Measurements from ENCODE around the gene PLIN3. TPM values are rescaled to one million over a fixed set of nuclear protein-coding genes. Genes with fewer than 3 reads are reported as not detected.
A peak's percentile ranks its signal among the peaks of the same experiment; 100 is the strongest.
"Not testable (repeated sequence)": the region's sequence is repeated elsewhere in the genome, so short reads cannot be mapped to it uniquely, and the experiment has no call there.

PLIN3 gene
- total RNA-seq, 2 experiments from 2014 or later, result 36.6 to 37.7 TPM

- H3K4me1 Mint-ChIP-seq (ENCODE audit: low read depth), result peaks cover 43% of the 10 kb centered on the region
- CTCF ChIA-PET, result no interaction called here
These were observed 41.9 kb upstream of the PLIN3 start, which contains the start of gene UHRF1 for GRCh38 chr19:4909156-4909896. Gene UHRF1, plus strand, starts transcription at chr19:4909501. Its CDS starts 1,385 bp downstream, at chr19:4910886.

GRCh38 chr19:4908781-4909155 lies 41.3 kb upstream of the PLIN3 start:
- H3K4me3 Mint-ChIP-seq, result peak overlapping the region; percentile 16
- ChIA-PET POLR2A (no interaction called here), CTCF (interaction anchor here (1.0 kb wide), 1 partner anchor 99 kb away, joined by 5 read pairs; no protein-coding TSS in a partner anchor)
- intact Hi-C loops (cut with micrococcal nuclease), result no loop called here
- H3K36me3 Mint-ChIP-seq, result peaks cover 33% of the 10 kb centered on the region
- peaks cover 37% of the 10 kb centered on the region for H3K4me1 Mint-ChIP-seq (ENCODE audit: low read depth)
- no peak for DNase-seq
- no peak overlapping the region for H3K27ac Mint-ChIP-seq
- H3K9me3 Mint-ChIP-seq, result no peaks in the 10 kb centered on the region
- H3K27me3 Mint-ChIP-seq, result no peaks in the 10 kb centered on the region

More at GRCh38 chr19:4909156-4909896, 41.9 kb upstream of the PLIN3 start, which contains the start of gene UHRF1:
- POLR2A ChIA-PET, result no interaction called here
- peaks cover 39% of the 10 kb centered on the region for H3K36me3 Mint-ChIP-seq
- peak; percentile 81 for DNase-seq
- peak within 1 kb of the TSS; percentile 89 for H3K4me3 Mint-ChIP-seq
- intact Hi-C loops (cut with micrococcal nuclease), result no loop called here
- no peaks in the 10 kb centered on the region for H3K9me3 Mint-ChIP-seq
- H3K27ac Mint-ChIP-seq, result peak within 1 kb of the TSS; percentile 71
- no peaks in the 10 kb centered on the region for H3K27me3 Mint-ChIP-seq

GRCh38 chr19:4908360-4908759 lies 40.9 kb upstream of the PLIN3 start:
- ChIA-PET CTCF (interaction anchor here (1.0 kb wide), 1 partner anchor 99 kb away, joined by 5 read pairs; no protein-coding TSS in a partner anchor), POLR2A (interaction anchor here (1.3 kb wide), 1 partner anchor 9 kb away, joined by 4 read pairs; no protein-coding TSS in a partner anchor)
- DNase-seq, result no peak
- H3K4me3 Mint-ChIP-seq, result peak overlapping the region; percentile 16
- peaks cover 33% of the 10 kb centered on the region for H3K4me1 Mint-ChIP-seq (ENCODE audit: low read depth)
- intact Hi-C loops (cut with micrococcal nuclease), result no loop called here
- no peaks in the 10 kb centered on the region for H3K27me3 Mint-ChIP-seq
- no peaks in the 10 kb centered on the region for H3K9me3 Mint-ChIP-seq
- peaks cover 30% of the 10 kb centered on the region for H3K36me3 Mint-ChIP-seq
- H3K27ac Mint-ChIP-seq, result no peak overlapping the region

- Mint-ChIP-seq H3K27ac (no peak overlapping the region), H3K27me3 (no peaks in the 10 kb centered on the region), H3K4me1 (ENCODE audit: low read depth) (peaks cover 19% of the 10 kb centered on the region), H3K9me3 (no peaks in the 10 kb centered on the region), H3K36me3 (peaks cover 16% of the 10 kb centered on the region), H3K4me3 (no peak overlapping the region)
- intact Hi-C loops (cut with micrococcal nuclease), result no loop called here
- CTCF ChIA-PET, result interaction anchor here (1.1 kb wide), 1 partner anchor 97 kb away, joined by 3 read pairs; no protein-coding TSS in a partner anchor
- POLR2A ChIA-PET, result interaction anchor here (1.3 kb wide), 1 partner anchor 10 kb away, joined by 4 read pairs; no protein-coding TSS in a partner anchor
- DNase-seq, result no peak
These were observed 39.5 kb upstream of the PLIN3 start for GRCh38 chr19:4906963-4907362.

- no peak for DNase-seq
- intact Hi-C loops (cut with micrococcal nuclease), result no loop called here
- POLR2A ChIA-PET, result no interaction called here
- Mint-ChIP-seq H3K36me3 (no peaks in the 10 kb centered on the region), H3K4me1 (ENCODE audit: low read depth) (peaks cover 7% of the 10 kb centered on the region), H3K9me3 (no peaks in the 10 kb centered on the region), H3K27ac (no peak overlapping the region), H3K27me3 (no peaks in the 10 kb centered on the region), H3K4me3 (no peak overlapping the region)
- CTCF ChIA-PET, result no interaction called here
These were observed 37.0 kb upstream of the PLIN3 start for GRCh38 chr19:4904481-4904880.

GRCh38 chr19:4902796-4903195 lies 35.3 kb upstream of the PLIN3 start, which contains the start of gene ARRDC5:
Gene ARRDC5, minus strand, starts transcription at chr19:4902896. Its CDS starts 71 bp downstream, at chr19:4902825.
- no peaks in the 10 kb centered on the region for H3K9me3 Mint-ChIP-seq
- H3K4me3 Mint-ChIP-seq, result no peak within 1 kb of the TSS
- intact Hi-C loops (cut with micrococcal nuclease), result no loop called here
- H3K36me3 Mint-ChIP-seq, result no peaks in the 10 kb centered on the region
- POLR2A ChIA-PET, result no interaction called here
- no peak for DNase-seq
- H3K4me1 Mint-ChIP-seq (ENCODE audit: low read depth), result no peaks in the 10 kb centered on the region
- no peak within 1 kb of the TSS for H3K27ac Mint-ChIP-seq
- CTCF ChIA-PET, result interaction anchor here (1.0 to 2.8 kb wide), 2 partner anchors 9 to 93 kb away, joined by 3 to 8 read pairs; no protein-coding TSS in a partner anchor
- H3K27me3 Mint-ChIP-seq, result no peaks in the 10 kb centered on the region

GRCh38 chr19:4900879-4901278 lies 33.4 kb upstream of the PLIN3 start:
- H3K27ac Mint-ChIP-seq; intact Hi-C loops (cut with micrococcal nuclease); H3K27me3 Mint-ChIP-seq; H3K4me1 Mint-ChIP-seq (ENCODE audit: low read depth); DNase-seq; H3K4me3 Mint-ChIP-seq; H3K36me3 Mint-ChIP-seq; H3K9me3 Mint-ChIP-seq; POLR2A ChIA-PET: not testable (repeated sequence)
- CTCF ChIA-PET, result interaction anchor here (2.8 kb wide), 1 partner anchor 91 kb away, joined by 8 read pairs; no protein-coding TSS in a partner anchor

GRCh38 chr19:4897146-4897545 lies 29.7 kb upstream of the PLIN3 start:
- no peaks in the 10 kb centered on the region for H3K9me3 Mint-ChIP-seq
- CTCF ChIA-PET, result no interaction called here

GRCh38 chr19:4896372-4896771 lies 28.9 kb upstream of the PLIN3 start:
- intact Hi-C loops (cut with micrococcal nuclease), result no loop called here
- no peaks in the 10 kb centered on the region for H3K9me3 Mint-ChIP-seq
- no peaks in the 10 kb centered on the region for H3K36me3 Mint-ChIP-seq
- no peak for DNase-seq
- H3K27me3 Mint-ChIP-seq, result no peaks in the 10 kb centered on the region
- no peak overlapping the region for H3K4me3 Mint-ChIP-seq
- POLR2A ChIA-PET, result no interaction called here
- no peak overlapping the region for H3K27ac Mint-ChIP-seq
- H3K4me1 Mint-ChIP-seq (ENCODE audit: low read depth), result no peaks in the 10 kb centered on the region
- CTCF ChIA-PET, result no interaction called here

More at GRCh38 chr19:4897146-4897545, 29.7 kb upstream of the PLIN3 start:
- Mint-ChIP-seq H3K4me1 (ENCODE audit: low read depth) (no peaks in the 10 kb centered on the region), H3K4me3 (no peak overlapping the region), H3K27ac (no peak overlapping the region), H3K27me3 (no peaks in the 10 kb centered on the region), H3K36me3 (no peaks in the 10 kb centered on the region)
- POLR2A ChIA-PET, result no interaction called here
- no peak for DNase-seq
- intact Hi-C loops (cut with micrococcal nuclease), result no loop called here

GRCh38 chr19:4892962-4893361 lies 25.5 kb upstream of the PLIN3 start:
- intact Hi-C loops (cut with micrococcal nuclease); POLR2A ChIA-PET; H3K27ac Mint-ChIP-seq; H3K4me3 Mint-ChIP-seq; H3K9me3 Mint-ChIP-seq; H3K4me1 Mint-ChIP-seq (ENCODE audit: low read depth); CTCF ChIA-PET; DNase-seq; H3K36me3 Mint-ChIP-seq; H3K27me3 Mint-ChIP-seq: not testable (repeated sequence)

GRCh38 chr19:4891066-4891465 lies 23.6 kb upstream of the PLIN3 start:
- POLR2A ChIA-PET, result no interaction called here
- no peaks in the 10 kb centered on the region for H3K27me3 Mint-ChIP-seq
- H3K27ac Mint-ChIP-seq, result no peak overlapping the region
- DNase-seq, result no peak
- no peaks in the 10 kb centered on the region for H3K36me3 Mint-ChIP-seq
- CTCF ChIA-PET, result interaction anchor here (1.0 kb wide), 2 partner anchors 81 to 140 kb away, joined by 3 to 4 read pairs; no protein-coding TSS in a partner anchor
- intact Hi-C loops (cut with micrococcal nuclease), result no loop called here
- no peak overlapping the region for H3K4me3 Mint-ChIP-seq
- no peaks in the 10 kb centered on the region for H3K9me3 Mint-ChIP-seq
- H3K4me1 Mint-ChIP-seq (ENCODE audit: low read depth), result no peaks in the 10 kb centered on the region

- H3K27me3 Mint-ChIP-seq, result no peaks in the 10 kb centered on the region
These were observed 21.8 kb upstream of the PLIN3 start for GRCh38 chr19:4889034-4889815.

More at GRCh38 chr19:4889034-4889815, 21.8 kb upstream of the PLIN3 start:
- CTCF ChIA-PET, result interaction anchor here (0.7 kb wide), 1 partner anchor 16 kb away, joined by 3 read pairs; no protein-coding TSS in a partner anchor
- no peak for DNase-seq
- H3K36me3 Mint-ChIP-seq, result no peaks in the 10 kb centered on the region
- H3K9me3 Mint-ChIP-seq, result no peaks in the 10 kb centered on the region
- POLR2A ChIA-PET, result no interaction called here
- H3K4me1 Mint-ChIP-seq (ENCODE audit: low read depth), result no peaks in the 10 kb centered on the region
- H3K27ac Mint-ChIP-seq, result no peak overlapping the region
- intact Hi-C loops (cut with micrococcal nuclease), result no loop called here
- no peak overlapping the region for H3K4me3 Mint-ChIP-seq
